GM12864 (cell line): ENCODE results near the gene ATP13A5.

Experiments used
- DNase-seq: peaks from one replicate; pipeline ENCODE4 v3.0.0-alpha.2; 2011; ENCODE audit warnings: low read depth
- H3K4me3 ChIP-seq: 2 replicates; pipeline ENCODE4 v1.5.1; 2011; ENCODE audit warnings: mild to moderate bottlenecking, low read depth, low read length, control low read depth
- TF ChIP-seq, protein P1 (sequence below): IDR thresholded peaks from 2 replicates; pipeline ENCODE4 v1.5.1; 2011; ENCODE audit warnings: low read depth, mild to moderate bottlenecking, moderate library complexity, low read length, control low read depth, inconsistent platforms; ENCODE audit errors: missing control alignments

Gene ATP13A5

DNA sequence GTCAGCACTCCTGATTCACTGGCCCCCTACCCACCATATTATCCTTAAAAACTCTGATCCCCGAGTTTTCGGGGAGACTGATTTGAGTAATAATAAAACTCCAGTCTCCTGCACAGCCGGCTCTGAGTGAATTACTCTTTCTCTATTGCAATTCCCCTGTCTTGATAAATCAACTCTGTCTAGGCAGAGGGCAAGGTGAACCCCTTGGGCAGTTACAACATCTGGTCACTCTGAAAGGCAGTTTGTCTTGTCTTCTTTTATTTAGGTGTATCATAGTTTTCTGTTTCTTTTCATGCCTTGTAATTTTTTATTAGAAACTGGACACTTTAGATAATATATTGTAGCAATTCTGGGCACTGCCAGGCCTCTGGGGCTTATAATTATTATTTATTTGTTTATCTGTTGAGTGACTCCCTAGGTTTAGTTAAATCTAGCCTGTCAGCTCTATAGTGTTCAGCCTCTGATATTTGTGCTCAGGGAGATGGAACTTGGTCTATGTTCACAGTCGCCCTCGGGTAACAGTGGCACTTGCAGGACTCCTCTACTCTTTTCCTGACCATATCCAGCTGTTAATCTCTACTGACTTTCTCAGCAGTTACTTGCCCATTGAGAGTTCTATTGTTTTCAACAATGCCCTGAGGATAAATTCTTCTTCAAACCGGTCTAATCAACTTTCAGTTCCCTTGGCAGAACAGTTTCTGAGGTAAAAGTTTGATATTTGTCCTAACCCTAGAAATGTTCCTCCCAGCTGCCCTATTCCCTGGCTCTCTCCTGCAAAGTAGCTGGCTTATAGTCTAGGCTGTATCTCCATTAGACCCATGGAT, 153.0 kb downstream of the ATP13A5 start:
- TF ChIP-seq, protein P1, sequence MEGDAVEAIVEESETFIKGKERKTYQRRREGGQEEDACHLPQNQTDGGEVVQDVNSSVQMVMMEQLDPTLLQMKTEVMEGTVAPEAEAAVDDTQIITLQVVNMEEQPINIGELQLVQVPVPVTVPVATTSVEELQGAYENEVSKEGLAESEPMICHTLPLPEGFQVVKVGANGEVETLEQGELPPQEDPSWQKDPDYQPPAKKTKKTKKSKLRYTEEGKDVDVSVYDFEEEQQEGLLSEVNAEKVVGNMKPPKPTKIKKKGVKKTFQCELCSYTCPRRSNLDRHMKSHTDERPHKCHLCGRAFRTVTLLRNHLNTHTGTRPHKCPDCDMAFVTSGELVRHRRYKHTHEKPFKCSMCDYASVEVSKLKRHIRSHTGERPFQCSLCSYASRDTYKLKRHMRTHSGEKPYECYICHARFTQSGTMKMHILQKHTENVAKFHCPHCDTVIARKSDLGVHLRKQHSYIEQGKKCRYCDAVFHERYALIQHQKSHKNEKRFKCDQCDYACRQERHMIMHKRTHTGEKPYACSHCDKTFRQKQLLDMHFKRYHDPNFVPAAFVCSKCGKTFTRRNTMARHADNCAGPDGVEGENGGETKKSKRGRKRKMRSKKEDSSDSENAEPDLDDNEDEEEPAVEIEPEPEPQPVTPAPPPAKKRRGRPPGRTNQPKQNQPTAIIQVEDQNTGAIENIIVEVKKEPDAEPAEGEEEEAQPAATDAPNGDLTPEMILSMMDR: no peak
- DNase-seq: no peak
- no peak overlapping the region for H3K4me3 ChIP-seq
